Measurements from ENCODE around the gene SPOCK1. TPM values are rescaled to one million over a fixed set of nuclear protein-coding genes. Genes with fewer than 3 reads are reported as not detected.

The SPOCK1 gene
- total and polyA plus RNA-seq, 2 experiments from 2014 or later = 8.2 to 10.5 TPM

- no peaks in the 10 kb centered on the region for H3K36me3 ChIP-seq (ENCODE audit: insufficient read depth)
- TF ChIP-seq POLR2AphosphoS5 (IDR thresholded peaks at IDR 0.05; ENCODE audit: low read depth) = no peak
- TF ChIP-seq REST (IDR thresholded peaks at IDR 0.05; ENCODE audit: unreplicated experiment) = no peak
- no peak for TF ChIP-seq ZNF331 (CRISPR knock-in tag; IDR thresholded peaks at IDR 0.05; ENCODE audit: low read depth)
- TF ChIP-seq, protein P1, sequence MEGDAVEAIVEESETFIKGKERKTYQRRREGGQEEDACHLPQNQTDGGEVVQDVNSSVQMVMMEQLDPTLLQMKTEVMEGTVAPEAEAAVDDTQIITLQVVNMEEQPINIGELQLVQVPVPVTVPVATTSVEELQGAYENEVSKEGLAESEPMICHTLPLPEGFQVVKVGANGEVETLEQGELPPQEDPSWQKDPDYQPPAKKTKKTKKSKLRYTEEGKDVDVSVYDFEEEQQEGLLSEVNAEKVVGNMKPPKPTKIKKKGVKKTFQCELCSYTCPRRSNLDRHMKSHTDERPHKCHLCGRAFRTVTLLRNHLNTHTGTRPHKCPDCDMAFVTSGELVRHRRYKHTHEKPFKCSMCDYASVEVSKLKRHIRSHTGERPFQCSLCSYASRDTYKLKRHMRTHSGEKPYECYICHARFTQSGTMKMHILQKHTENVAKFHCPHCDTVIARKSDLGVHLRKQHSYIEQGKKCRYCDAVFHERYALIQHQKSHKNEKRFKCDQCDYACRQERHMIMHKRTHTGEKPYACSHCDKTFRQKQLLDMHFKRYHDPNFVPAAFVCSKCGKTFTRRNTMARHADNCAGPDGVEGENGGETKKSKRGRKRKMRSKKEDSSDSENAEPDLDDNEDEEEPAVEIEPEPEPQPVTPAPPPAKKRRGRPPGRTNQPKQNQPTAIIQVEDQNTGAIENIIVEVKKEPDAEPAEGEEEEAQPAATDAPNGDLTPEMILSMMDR (conservative IDR thresholded peaks at IDR 0.05; ENCODE audit: low read depth in 2 of 2) = no peak
- no peak for TF ChIP-seq ZNF114 (CRISPR knock-in tag; IDR thresholded peaks at IDR 0.05)
- no peak for TF ChIP-seq JUNB (IDR thresholded peaks at IDR 0.05; ENCODE audit: unreplicated experiment)
- TF ChIP-seq STAT1 (IDR thresholded peaks at IDR 0.05; ENCODE audit: unreplicated experiment) = no peak
- no peak for TF ChIP-seq ETS1 (IDR thresholded peaks at IDR 0.05)
- no peak for TF ChIP-seq NANOG (IDR thresholded peaks at IDR 0.05; ENCODE audit: borderline replicate concordance)
- Mint-ChIP-seq H3K27ac (no peak overlapping the region), H3K4me3 (no peak overlapping the region), H3K36me3 (ENCODE audit: low read depth) (no peaks in the 10 kb centered on the region), H3K27me3 (ENCODE audit: insufficient read depth, low read depth, poor library complexity) (peaks cover 6% of the 10 kb centered on the region), H3K4me1 (peaks cover 3% of the 10 kb centered on the region; the same call in 2 of the 3 replicates), H3K9me3 (no peaks in the 10 kb centered on the region)
- peaks cover 7% of the 10 kb centered on the region; the same call in 1 of the 2 replicates for H3K9me2 ChIP-seq (ENCODE audit: insufficient read depth)
- H4K20me1 ChIP-seq (replicated peaks; ENCODE audit: insufficient read depth) = no peaks in the 10 kb centered on the region; the same call in none of the 2 replicates
- DNase-seq (ENCODE audit: low spot score) = no peak
- no peaks in the 10 kb centered on the region for H3K79me2 ChIP-seq (replicated peaks; ENCODE audit: insufficient read depth)
- no peaks in the 10 kb centered on the region for H3K4me1 ChIP-seq (ENCODE audit: insufficient read depth)
- no peaks in the 10 kb centered on the region for H3K27me3 ChIP-seq (ENCODE audit: insufficient read depth)
- no peak overlapping the region for H2AFZ ChIP-seq
- H3K4me2 ChIP-seq = no peak overlapping the region
- ATAC-seq = no peak
- no peak overlapping the region for H3K4me3 ChIP-seq
- H3K27ac ChIP-seq (ENCODE audit: low read depth) = no peak overlapping the region
- no peaks in the 10 kb centered on the region for H3F3A ChIP-seq (replicated peaks; ENCODE audit: low read depth)
Measured at GRCh38 chr5:137466889-137467288, 32.2 kb downstream of the SPOCK1 start.

DNA sequence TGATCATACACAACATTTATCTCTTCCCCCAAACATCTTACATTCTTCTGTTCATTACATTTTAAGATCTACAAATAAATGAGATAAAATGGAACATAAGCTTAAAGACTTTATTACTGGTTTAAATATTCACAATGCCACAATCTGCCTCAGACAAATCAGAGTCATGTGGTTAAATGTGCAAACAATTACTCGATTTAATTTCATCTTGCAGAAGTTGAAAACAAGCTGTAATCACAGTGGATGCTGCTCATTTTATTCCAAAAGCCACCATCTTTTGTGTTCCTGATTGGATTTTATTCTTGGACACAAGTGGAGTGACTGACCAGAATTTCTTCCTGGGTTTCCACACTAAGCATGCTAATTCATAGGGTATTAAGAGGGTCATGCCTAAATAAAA, 33.2 kb downstream of the SPOCK1 start:
- Mint-ChIP-seq H3K27ac (no peak overlapping the region), H3K9me3 (no peaks in the 10 kb centered on the region), H3K4me1 (peaks cover 7% of the 10 kb centered on the region; the same call in 2 of the 3 replicates), H3K36me3 (ENCODE audit: low read depth) (no peaks in the 10 kb centered on the region), H3K27me3 (ENCODE audit: insufficient read depth, low read depth, poor library complexity) (peaks cover 6% of the 10 kb centered on the region), H3K4me3 (no peak overlapping the region)
- Histone ChIP-seq H3K4me2 (no peak overlapping the region), H4K20me1 (replicated peaks; ENCODE audit: insufficient read depth) (no peaks in the 10 kb centered on the region; the same call in none of the 2 replicates), H3K4me1 (ENCODE audit: insufficient read depth) (no peaks in the 10 kb centered on the region), H3K27ac (ENCODE audit: low read depth) (no peak overlapping the region), H3F3A (replicated peaks; ENCODE audit: low read depth) (no peaks in the 10 kb centered on the region), H2AFZ (no peak overlapping the region), H3K4me3 (no peak overlapping the region), H3K27me3 (ENCODE audit: insufficient read depth) (no peaks in the 10 kb centered on the region), H3K36me3 (ENCODE audit: insufficient read depth) (no peaks in the 10 kb centered on the region), H3K79me2 (replicated peaks; ENCODE audit: insufficient read depth) (no peaks in the 10 kb centered on the region), H3K9me2 (ENCODE audit: insufficient read depth) (peaks cover 7% of the 10 kb centered on the region; the same call in 1 of the 2 replicates)
- DNase-seq (ENCODE audit: low spot score) = no peak
- no peak for ATAC-seq
- TF ChIP-seq REST (IDR thresholded peaks at IDR 0.05; ENCODE audit: unreplicated experiment) = no peak
- TF ChIP-seq, protein P1 (conservative IDR thresholded peaks at IDR 0.05; ENCODE audit: low read depth in 2 of 2) = no peak
- TF ChIP-seq CREB1 (CRISPR knock-in tag; IDR thresholded peaks at IDR 0.05; ENCODE audit: low read depth) = no peak

Measured in GM23338 (cell line).